Thyroid gland (tissue), 4 donors: ENCODE results near the gene WDFY4.

ENCODE experiments used
- CTCF ChIP-seq, 6 experiments: fragments of 200-600 bp in 3 of 6; fragments of 450-650 bp in 3 of 6; sonication (generic) in 3 of 6; IDR thresholded peaks; one replicate each; pipeline ENCODE4 v1.5.1; 2016 to 2019; ENCODE audit warnings: antibody characterized with exemption in 6 of 6, mild to moderate bottlenecking in 2 of 6, inconsistent platforms in 1 of 6, moderate library complexity in 1 of 6
- POLR2A ChIP-seq, 2 donors: fragments of 450-650 bp; IDR thresholded peaks; one replicate each; pipeline ENCODE4 v1.6.1; 2017; ENCODE audit warnings: antibody characterized with exemption in 2 of 2, mild to moderate bottlenecking in 2 of 2, moderate library complexity in 1 of 2

- no peak for TF ChIP-seq CTCF (IDR thresholded peaks at IDR 0.05)
- TF ChIP-seq POLR2A (IDR thresholded peaks at IDR 0.05), result no peak
Measured at GRCh38 chr10:48895803-48896195, 211.1 kb downstream of the WDFY4 start.
